ENCODE data around the gene ACOX3. TPM values are rescaled to one million over a fixed set of nuclear protein-coding genes. Genes with fewer than 3 reads are reported as not detected.
"Not testable (repeated sequence)": the region's sequence is repeated elsewhere in the genome, so short reads cannot be mapped to it uniquely, and the experiment has no call there.

ACOX3 gene
- total and polyA plus RNA-seq, 4 donors: 15.6 to 32.2 (median 21.5) TPM

GRCh38 chr4:8387194-8387593 is 53.3 kb downstream of the ACOX3 start:
- Histone ChIP-seq H3K27me3 (ENCODE audit: control insufficient read depth in 3 of 3, insufficient read depth in 3 of 3, low read length in 2 of 3) (no peaks in the 10 kb centered on the region), H3K9me3 (ENCODE audit: control insufficient read depth in 4 of 4, insufficient read depth in 3 of 4, low read length in 3 of 4) (no peaks in the 10 kb centered on the region), H3K27ac (ENCODE audit: low read depth in 1 of 2, low read length in 1 of 2) (no peak overlapping the region), H3K4me3 (no peak overlapping the region), H3K4me1 (ENCODE audit: control insufficient read depth in 5 of 5, insufficient read depth in 5 of 5, low read length in 5 of 5) (peaks cover 3 to 12% (median 9%) of the 10 kb centered on the region in 5 donors), H3K36me3 (ENCODE audit: control insufficient read depth in 4 of 4, insufficient read depth in 4 of 4, low read length in 4 of 4) (peaks cover 8 to 45% (median 23%) of the 10 kb centered on the region in 4 donors), H3K9ac (ENCODE audit: insufficient read depth in 1 of 2, low read length in 2 of 2) (no peak overlapping the region)
- DNase-seq: no peak
- no peak for ATAC-seq (ENCODE audit: insufficient read depth, low FRiP score)
- TF ChIP-seq CTCF (IDR thresholded peaks at IDR 0.05; ENCODE audit: control extremely low read depth, extremely low read depth): no peak
- WGBS, 2 donors: 97 to 98% methylated on average over 22 of the region's 22 CpGs

- Histone ChIP-seq H3K4me1 (ENCODE audit: control insufficient read depth in 5 of 5, insufficient read depth in 5 of 5, low read length in 5 of 5) (peaks cover under 1 to 14% (median 10%) of the 10 kb centered on the region in 5 donors), H3K36me3 (ENCODE audit: control insufficient read depth in 4 of 4, insufficient read depth in 4 of 4, low read length in 4 of 4) (peaks cover 6 to 42% (median 20%) of the 10 kb centered on the region in 4 donors), H3K27ac (ENCODE audit: low read depth in 1 of 2, low read length in 1 of 2) (no peak overlapping the region), H3K27me3 (ENCODE audit: control insufficient read depth in 3 of 3, insufficient read depth in 3 of 3, low read length in 2 of 3) (no peaks in the 10 kb centered on the region), H3K9ac (ENCODE audit: insufficient read depth in 1 of 2, low read length in 2 of 2) (no peak overlapping the region), H3K4me3 (no peak overlapping the region), H3K9me3 (ENCODE audit: control insufficient read depth in 4 of 4, insufficient read depth in 3 of 4, low read length in 3 of 4) (no peaks in the 10 kb centered on the region)
- ATAC-seq (ENCODE audit: insufficient read depth, low FRiP score) (no peak), DNase-seq (no peak)
- TF ChIP-seq CTCF (IDR thresholded peaks at IDR 0.05; ENCODE audit: control extremely low read depth, extremely low read depth): no peak
- WGBS, 2 donors: 96 to 98% methylated on average over 24 of the region's 24 CpGs
Observed at GRCh38 chr4:8386731-8387130, 53.8 kb downstream of the ACOX3 start.

- H3K9ac ChIP-seq (ENCODE audit: insufficient read depth in 1 of 2, low read length in 2 of 2); ATAC-seq (ENCODE audit: insufficient read depth, low FRiP score); H3K9me3 ChIP-seq (ENCODE audit: control insufficient read depth in 4 of 4, insufficient read depth in 3 of 4, low read length in 3 of 4); H3K27me3 ChIP-seq (ENCODE audit: control insufficient read depth in 3 of 3, insufficient read depth in 3 of 3, low read length in 2 of 3); H3K4me3 ChIP-seq; DNase-seq; H3K27ac ChIP-seq (ENCODE audit: low read depth in 1 of 2, low read length in 1 of 2): not testable (repeated sequence)
- Histone ChIP-seq H3K36me3 (ENCODE audit: control insufficient read depth in 4 of 4, insufficient read depth in 4 of 4, low read length in 4 of 4) (peaks cover 6 to 42% (median 15%) of the 10 kb centered on the region in 4 donors), H3K4me1 (ENCODE audit: control insufficient read depth in 5 of 5, insufficient read depth in 5 of 5, low read length in 5 of 5) (peaks cover 0 to 17% (median 10%) of the 10 kb centered on the region in 5 donors)
- 95 to 96% methylated on average over 13 of the region's 13 CpGs for WGBS, 2 donors
Observed at GRCh38 chr4:8386131-8386530, 54.4 kb downstream of the ACOX3 start.

- DNase-seq: no peak
- Histone ChIP-seq H3K27me3 (ENCODE audit: control insufficient read depth in 3 of 3, insufficient read depth in 3 of 3, low read length in 2 of 3) (no peaks in the 10 kb centered on the region), H3K36me3 (ENCODE audit: control insufficient read depth in 4 of 4, insufficient read depth in 4 of 4, low read length in 4 of 4) (peaks cover 6 to 42% (median 13%) of the 10 kb centered on the region in 4 donors), H3K4me1 (ENCODE audit: control insufficient read depth in 5 of 5, insufficient read depth in 5 of 5, low read length in 5 of 5) (peaks cover 0 to 17% (median 10%) of the 10 kb centered on the region in 5 donors), H3K27ac (ENCODE audit: low read depth in 1 of 2, low read length in 1 of 2) (peak overlapping the region in 1 of 2 donors; percentile 24), H3K9ac (ENCODE audit: insufficient read depth in 1 of 2, low read length in 2 of 2) (no peak overlapping the region), H3K9me3 (ENCODE audit: control insufficient read depth in 4 of 4, insufficient read depth in 3 of 4, low read length in 3 of 4) (no peaks in the 10 kb centered on the region), H3K4me3 (no peak overlapping the region)
- ATAC-seq (ENCODE audit: insufficient read depth, low FRiP score): no peak
- WGBS, 2 donors: 93 to 94% methylated on average over 11 of the region's 11 CpGs
- TF ChIP-seq CTCF (IDR thresholded peaks at IDR 0.05; ENCODE audit: control extremely low read depth, extremely low read depth): no peak
Observed at GRCh38 chr4:8385611-8386010, 54.9 kb downstream of the ACOX3 start.
